AG04449 (cell line): Measurements from ENCODE around the gene STOML1.

Experiments used
- CTCF ChIA-PET: fragments of 350-600 bp; formaldehyde crosslinking; extraction: SDS; loops from one replicate; lab custom pipeline; 2021; ENCODE audit warnings: antibody characterized with exemption; lab: Yijun Ruan, JAX
- POLR2A ChIA-PET: fragments of 400-600, 350-600 bp; formaldehyde crosslinking; extraction: SDS; loops from one replicate; lab custom pipeline; 2020; ENCODE audit warnings: antibody characterized with exemption, inconsistent platforms; lab: Yijun Ruan, JAX
- DNase-seq: peaks from one replicate; pipeline ENCODE4 v3.0.0-alpha.2; 2010; ENCODE audit warnings: low read depth, low spot score
- H3K4me3 ChIP-seq: 2 replicates; pipeline ENCODE4 v1.5.1; 2011; ENCODE audit warnings: low read depth, mild to moderate bottlenecking, control low read depth, low read length
- CTCF ChIP-seq: IDR thresholded peaks from one replicate; pipeline ENCODE4 v1.5.1; 2011; ENCODE audit warnings: mild to moderate bottlenecking, moderate library complexity, low read length, control low read depth, inconsistent platforms; ENCODE audit not compliant: insufficient read depth; ENCODE audit errors: missing control alignments

STOML1 gene

GRCh38 chr15:74010929-74011540, 18.9 kb upstream of the STOML1 start:
- DNase-seq, result no peak
- CTCF ChIA-PET, result interaction anchor here (0.7 to 3.2 kb wide), 9 partner anchors 17 to 39 kb away, joined by 3 to 15 read pairs (median 3); partner anchors contain the start of gene STOML1
- no peak overlapping the region for H3K4me3 ChIP-seq
- no peak for TF ChIP-seq CTCF
- POLR2A ChIA-PET, result interaction anchor here (1.0 kb wide), 1 partner anchor 28 kb away, joined by 5 read pairs; no protein-coding TSS in a partner anchor

GRCh38 chr15:74008901-74009300, 16.8 kb upstream of the STOML1 start:
- no peak for DNase-seq
- ChIA-PET POLR2A (no interaction called here), CTCF (no interaction called here)
- H3K4me3 ChIP-seq, result no peak overlapping the region
- TF ChIP-seq CTCF, result no peak

- TF ChIP-seq CTCF, result no peak
- CTCF ChIA-PET, result interaction anchor here (1.3 to 6.4 kb wide), 3 partner anchors 14 to 29 kb away, joined by 3 to 50 read pairs (median 7); partner anchors contain the start of genes PML and STOML1
- H3K4me3 ChIP-seq, result no peak overlapping the region
- no peak for DNase-seq
- POLR2A ChIA-PET, result no interaction called here
Observed at GRCh38 chr15:74007820-74008371, 15.8 kb upstream of the STOML1 start.

- CTCF ChIA-PET, result interaction anchor here (1.0 to 6.4 kb wide), 5 partner anchors 11 to 30 kb away, joined by 3 to 50 read pairs (median 4); partner anchors contain the start of genes PML and STOML1
- no peak for TF ChIP-seq CTCF
- POLR2A ChIA-PET, result no interaction called here
Observed at GRCh38 chr15:74006774-74007639, 14.9 kb upstream of the STOML1 start.

GRCh38 chr15:73997986-73998385, 5.9 kb upstream of the STOML1 start:
- ChIA-PET CTCF (no interaction called here), POLR2A (no interaction called here)
- H3K4me3 ChIP-seq, result no peak overlapping the region
- no peak for TF ChIP-seq CTCF
- DNase-seq, result no peak

More at GRCh38 chr15:74006774-74007639, 14.9 kb upstream of the STOML1 start:
- H3K4me3 ChIP-seq, result no peak overlapping the region
- no peak for DNase-seq
